CD4-positive, alpha-beta T cell (primary cell): Measurements from ENCODE around the gene FABP6. TPM values are rescaled to one million over a fixed set of nuclear protein-coding genes. Genes with fewer than 3 reads are reported as not detected.

Experiments used
- ATAC-seq: fragments of 200-7000 bp; cut with Tn5 transposase; one replicate; pipeline ENCODE4 v1.10.0; 2022; ENCODE audit warnings: mild to moderate bottlenecking; ENCODE audit not compliant: poor library complexity
- CTCF ChIA-PET: fragments of 350-600 bp; sonication (Branson Sonifier 250); formaldehyde crosslinking; loops from one replicate; lab custom pipeline; 2021; ENCODE audit warnings: antibody characterized with exemption, inconsistent platforms; lab: Charles Lee
- POLR2A ChIA-PET: fragments of 350-600 bp; sonication (Branson Sonifier 250); formaldehyde crosslinking; loops from one replicate; lab custom pipeline; 2021; ENCODE audit warnings: antibody characterized with exemption, inconsistent platforms; lab: Charles Lee
- DNase-seq, 14 experiments: peaks; one replicate each; pipeline ENCODE4 v3.0.0-alpha.2; 2013 to 2020; ENCODE audit warnings: mixed read lengths in 2 of 14
- H3K27ac ChIP-seq, 2 donors: one replicate each; pipeline versions ENCODE4 v1.5.1 to v1.7.0; 2013; ENCODE audit warnings: low read length in 2 of 2, low read depth in 1 of 2, mild to moderate bottlenecking in 1 of 2
- H3K27me3 ChIP-seq, 2 experiments: 1 replicate in 1 of 2; 2 replicates in 1 of 2; pipeline versions ENCODE4 v1.6.1 to v1.7.0; 2013; ENCODE audit warnings: low read length in 2 of 2, control low read depth in 1 of 2, mild to moderate bottlenecking in 1 of 2, moderate library complexity in 1 of 2; ENCODE audit not compliant: insufficient read depth in 2 of 2, control insufficient read depth in 1 of 2
- H3K36me3 ChIP-seq: one replicate; pipeline ENCODE4 v1.6.1; 2013; ENCODE audit warnings: low read length, control low read depth; ENCODE audit not compliant: insufficient read depth
- H3K4me1 ChIP-seq: one replicate; pipeline ENCODE4 v1.6.1; 2013; ENCODE audit warnings: low read length, control low read depth; ENCODE audit not compliant: insufficient read depth
- H3K4me3 ChIP-seq: one replicate; pipeline ENCODE4 v1.5.1; 2013; ENCODE audit warnings: mild to moderate bottlenecking, low read length, moderate library complexity
- H3K9me3 ChIP-seq, 2 experiments: 1 replicate in 1 of 2; 2 replicates in 1 of 2; pipeline versions ENCODE4 v1.6.1 to v1.7.0; 2013; ENCODE audit warnings: low read length in 2 of 2, mild to moderate bottlenecking in 2 of 2, control low read depth in 1 of 2, moderate library complexity in 1 of 2; ENCODE audit not compliant: control insufficient read depth in 1 of 2, insufficient read depth in 1 of 2
- H3K27ac Mint-ChIP-seq: one replicate; pipeline ENCODE4 v1.8.0; 2020; ENCODE audit warnings: mixed read lengths
- H3K27me3 Mint-ChIP-seq: one replicate; pipeline ENCODE4 v1.8.0; 2021; ENCODE audit warnings: mixed read lengths
- H3K36me3 Mint-ChIP-seq: one replicate; pipeline ENCODE4 v1.8.0; 2021; ENCODE audit warnings: low read depth, mixed read lengths
- H3K4me1 Mint-ChIP-seq: one replicate; pipeline ENCODE4 v1.8.0; 2021; ENCODE audit warnings: low read depth, mixed read lengths
- H3K4me3 Mint-ChIP-seq: one replicate; pipeline ENCODE4 v1.8.0; 2020; ENCODE audit warnings: mild to moderate bottlenecking, mixed read lengths
- H3K9me3 Mint-ChIP-seq: one replicate; pipeline ENCODE4 v1.8.0; 2020; ENCODE audit warnings: mixed read lengths
- intact Hi-C, 2 experiments: fragments of 100-400 bp; cut with DNase I in 1 of 2; cut with micrococcal nuclease in 1 of 2; formaldehyde crosslinking; loops; one replicate each; pipeline versions ENCODE4 v1.15.1 to v1.9.0; 2023 to 2025; cut with DNase I, micrococcal nuclease
- total RNA-seq, 174 experiments: library from RNA in 2 of 174; stranded (reverse) in 2 of 174; gene quantifications; one replicate each; pipeline ENCODE4 v1.2.3 and lab custom pipeline; 2021 to 2026
- TF ChIP-seq, protein P1 (sequence below): fragments of 200-600 bp; IDR thresholded peaks from one replicate; pipeline ENCODE4 v1.8.0; 2022; ENCODE audit warnings: antibody characterized with exemption, mild to moderate bottlenecking

FABP6 gene
- total RNA-seq, 2 experiments from 2014 or later, result not detected

DNA sequence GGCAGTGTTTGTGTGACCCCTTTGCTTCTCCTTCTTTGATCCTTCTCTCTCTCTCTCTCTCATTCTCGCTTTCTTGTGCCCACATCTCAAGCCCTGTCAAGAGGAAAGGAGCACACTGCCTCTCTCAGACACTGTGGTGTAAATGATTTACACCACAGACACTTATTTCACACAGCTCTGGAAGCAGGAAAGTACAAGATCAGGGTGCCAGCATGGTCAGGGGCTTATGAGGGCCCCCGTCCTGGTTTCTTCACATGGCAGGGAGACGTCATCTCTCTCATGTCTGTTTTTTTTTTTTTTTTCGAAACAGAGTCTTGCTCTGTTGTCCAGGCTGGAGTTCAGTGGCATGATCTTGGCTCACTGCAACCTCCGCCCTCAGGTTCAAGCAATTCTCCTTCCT lies 6.4 kb downstream of the FABP6 start:
- TF ChIP-seq, protein P1, sequence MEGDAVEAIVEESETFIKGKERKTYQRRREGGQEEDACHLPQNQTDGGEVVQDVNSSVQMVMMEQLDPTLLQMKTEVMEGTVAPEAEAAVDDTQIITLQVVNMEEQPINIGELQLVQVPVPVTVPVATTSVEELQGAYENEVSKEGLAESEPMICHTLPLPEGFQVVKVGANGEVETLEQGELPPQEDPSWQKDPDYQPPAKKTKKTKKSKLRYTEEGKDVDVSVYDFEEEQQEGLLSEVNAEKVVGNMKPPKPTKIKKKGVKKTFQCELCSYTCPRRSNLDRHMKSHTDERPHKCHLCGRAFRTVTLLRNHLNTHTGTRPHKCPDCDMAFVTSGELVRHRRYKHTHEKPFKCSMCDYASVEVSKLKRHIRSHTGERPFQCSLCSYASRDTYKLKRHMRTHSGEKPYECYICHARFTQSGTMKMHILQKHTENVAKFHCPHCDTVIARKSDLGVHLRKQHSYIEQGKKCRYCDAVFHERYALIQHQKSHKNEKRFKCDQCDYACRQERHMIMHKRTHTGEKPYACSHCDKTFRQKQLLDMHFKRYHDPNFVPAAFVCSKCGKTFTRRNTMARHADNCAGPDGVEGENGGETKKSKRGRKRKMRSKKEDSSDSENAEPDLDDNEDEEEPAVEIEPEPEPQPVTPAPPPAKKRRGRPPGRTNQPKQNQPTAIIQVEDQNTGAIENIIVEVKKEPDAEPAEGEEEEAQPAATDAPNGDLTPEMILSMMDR, result no peak
- no peaks in the 10 kb centered on the region for H3K36me3 ChIP-seq
- Mint-ChIP-seq H3K4me1 (no peaks in the 10 kb centered on the region), H3K36me3 (no peaks in the 10 kb centered on the region), H3K27me3 (no peaks in the 10 kb centered on the region), H3K9me3 (no peaks in the 10 kb centered on the region), H3K4me3 (no peak overlapping the region), H3K27ac (no peak overlapping the region)
- intact Hi-C loops, result no loop called here
- ChIA-PET CTCF (no interaction called here), POLR2A (no interaction called here)
- no peak overlapping the region for H3K27ac ChIP-seq
- H3K4me1 ChIP-seq, result no peaks in the 10 kb centered on the region
- no peaks in the 10 kb centered on the region for H3K9me3 ChIP-seq
- no peaks in the 10 kb centered on the region for H3K27me3 ChIP-seq
- no peak for DNase-seq
- no peak overlapping the region for H3K4me3 ChIP-seq
- ATAC-seq, result no peak

DNA sequence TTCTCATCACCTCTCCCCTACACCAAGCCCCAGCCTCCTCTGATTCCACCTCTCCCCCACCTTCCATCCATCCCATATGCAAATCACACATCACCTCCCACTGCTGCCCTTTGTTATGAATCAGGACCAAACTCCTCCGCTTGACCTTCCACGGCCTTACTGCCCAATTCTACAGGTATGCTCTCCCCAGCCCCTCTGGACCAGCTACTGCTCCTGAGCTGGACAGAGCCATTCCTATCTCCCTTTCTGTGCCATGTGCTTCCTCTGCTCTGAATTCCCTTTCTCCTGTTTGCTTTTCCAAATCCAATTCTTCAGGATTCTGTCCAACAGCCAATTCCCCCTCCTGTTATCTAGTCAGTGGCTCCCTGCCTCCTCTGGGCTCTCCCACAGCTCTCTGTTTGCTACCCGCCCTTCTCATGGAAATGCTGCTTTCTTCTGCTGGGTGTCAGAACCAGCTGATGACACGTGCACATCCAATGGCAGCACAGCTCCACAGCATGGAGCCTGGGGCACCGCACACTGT lies 8.3 kb downstream of the FABP6 start:
- TF ChIP-seq, protein P1, result no peak
- H3K9me3 ChIP-seq, result no peaks in the 10 kb centered on the region
- CTCF ChIA-PET, result no interaction called here

DNA sequence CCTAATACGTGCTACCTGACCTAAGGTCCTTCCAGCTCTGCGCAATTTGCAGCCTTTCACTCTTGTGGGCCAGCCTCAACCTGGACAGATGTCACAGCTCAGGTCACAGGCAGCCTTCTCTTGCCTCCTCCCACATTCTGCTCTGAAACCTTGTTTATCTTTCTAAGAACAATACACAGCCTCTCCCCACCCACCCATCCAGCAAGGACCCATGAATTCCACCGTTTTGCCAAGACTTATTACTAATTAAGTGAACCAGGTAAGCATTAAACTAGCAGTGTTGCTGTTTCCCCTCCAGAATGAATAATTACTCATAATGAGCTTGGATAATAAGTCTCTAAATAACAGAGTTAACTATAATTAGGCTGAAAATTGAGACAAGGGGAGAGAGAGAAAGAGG lies 11.0 kb downstream of the FABP6 start:
- ATAC-seq (no peak), DNase-seq (no peak)
- no peak overlapping the region for H3K4me3 ChIP-seq
- TF ChIP-seq, protein P1, result no peak
- CTCF ChIA-PET, result no interaction called here
- H3K4me1 ChIP-seq, result no peaks in the 10 kb centered on the region
- H3K36me3 ChIP-seq, result no peaks in the 10 kb centered on the region
- Mint-ChIP-seq H3K36me3 (no peaks in the 10 kb centered on the region), H3K27ac (no peak overlapping the region), H3K4me3 (no peak overlapping the region), H3K9me3 (no peaks in the 10 kb centered on the region), H3K4me1 (no peaks in the 10 kb centered on the region), H3K27me3 (no peaks in the 10 kb centered on the region)
- intact Hi-C loops, result no loop called here
- POLR2A ChIA-PET, result no interaction called here
- no peaks in the 10 kb centered on the region for H3K9me3 ChIP-seq
- no peak overlapping the region for H3K27ac ChIP-seq
- no peaks in the 10 kb centered on the region for H3K27me3 ChIP-seq

More for the DNA sequence above, 8.3 kb downstream of the FABP6 start:
- Mint-ChIP-seq H3K27me3 (no peaks in the 10 kb centered on the region), H3K4me3 (no peak overlapping the region), H3K36me3 (no peaks in the 10 kb centered on the region), H3K27ac (no peak overlapping the region), H3K9me3 (no peaks in the 10 kb centered on the region), H3K4me1 (no peaks in the 10 kb centered on the region)
- no peak for DNase-seq
- ATAC-seq, result no peak
- POLR2A ChIA-PET, result no interaction called here
- intact Hi-C loops, result no loop called here
- H3K4me3 ChIP-seq, result no peak overlapping the region
- no peaks in the 10 kb centered on the region for H3K36me3 ChIP-seq
- H3K4me1 ChIP-seq, result no peaks in the 10 kb centered on the region
- no peaks in the 10 kb centered on the region for H3K27me3 ChIP-seq
- H3K27ac ChIP-seq, result no peak overlapping the region
